Measurements from ENCODE around the gene TP63. TPM values are rescaled to one million over a fixed set of nuclear protein-coding genes. Genes with fewer than 3 reads are reported as not detected.
"Not testable (repeated sequence)": the region's sequence is repeated elsewhere in the genome, so short reads cannot be mapped to it uniquely, and the experiment has no call there.

TP63 gene
- total RNA-seq, 2 donors from 2014 or later, result not detected

- no peaks in the 10 kb centered on the region for H3K9me3 Mint-ChIP-seq
- 87 to 90% methylated on average over 1 of the region's 1 CpG for WGBS, 2 experiments (ENCODE audit: insufficient coverage in 1 of 2, insufficient read length in 1 of 2)
- H3K9ac ChIP-seq (ENCODE audit: extremely low read depth, low read length, poor library complexity, severe bottlenecking), result no peak overlapping the region
- no peak for TF ChIP-seq CTCF (conservative IDR thresholded peaks at IDR 0.05)
- no peaks in the 10 kb centered on the region for H3K9me3 ChIP-seq (ENCODE audit: control insufficient read depth, low read length)
- no peaks in the 10 kb centered on the region for H3K36me3 ChIP-seq (ENCODE audit: control insufficient read depth, insufficient read depth, low read length)
- H3K36me3 Mint-ChIP-seq (ENCODE audit: low read depth), result no peaks in the 10 kb centered on the region
- no peak overlapping the region for H3K4me3 Mint-ChIP-seq
- H3K27me3 Mint-ChIP-seq (ENCODE audit: insufficient read depth), result no peaks in the 10 kb centered on the region
- no peak overlapping the region for H3K27ac ChIP-seq (ENCODE audit: low read depth, low read length)
- H3K4me3 ChIP-seq (ENCODE audit: low read length), result no peak overlapping the region
- no peaks in the 10 kb centered on the region for H3K4me1 Mint-ChIP-seq
- no peaks in the 10 kb centered on the region for H3K4me1 ChIP-seq (ENCODE audit: control insufficient read depth, insufficient read depth, low read length)
- no peak overlapping the region for H3K27ac Mint-ChIP-seq
- H3K27me3 ChIP-seq (ENCODE audit: control insufficient read depth, insufficient read depth, low read length, poor library complexity, severe bottlenecking), result no peaks in the 10 kb centered on the region
- no peak for DNase-seq
These were observed 33.1 kb downstream of the TP63 start for GRCh38 chr3:189664311-189664710.

- not testable (repeated sequence) for H3K4me1 Mint-ChIP-seq; H3K4me1 ChIP-seq (ENCODE audit: control insufficient read depth, insufficient read depth, low read length); DNase-seq; H3K36me3 Mint-ChIP-seq (ENCODE audit: low read depth); H3K9ac ChIP-seq (ENCODE audit: extremely low read depth, low read length, poor library complexity, severe bottlenecking); H3K9me3 ChIP-seq (ENCODE audit: control insufficient read depth, low read length); H3K9me3 Mint-ChIP-seq; H3K4me3 ChIP-seq (ENCODE audit: low read length); H3K27ac ChIP-seq (ENCODE audit: low read depth, low read length); H3K27me3 ChIP-seq (ENCODE audit: control insufficient read depth, insufficient read depth, low read length, poor library complexity, severe bottlenecking); H3K27me3 Mint-ChIP-seq (ENCODE audit: insufficient read depth); H3K4me3 Mint-ChIP-seq; H3K36me3 ChIP-seq (ENCODE audit: control insufficient read depth, insufficient read depth, low read length); H3K27ac Mint-ChIP-seq
- 89 to 94% methylated on average over 3 of the region's 3 CpGs for WGBS, 2 experiments (ENCODE audit: insufficient coverage in 1 of 2, insufficient read length in 1 of 2)
These were observed 41.2 kb downstream of the TP63 start for GRCh38 chr3:189672346-189672745.

DNA sequence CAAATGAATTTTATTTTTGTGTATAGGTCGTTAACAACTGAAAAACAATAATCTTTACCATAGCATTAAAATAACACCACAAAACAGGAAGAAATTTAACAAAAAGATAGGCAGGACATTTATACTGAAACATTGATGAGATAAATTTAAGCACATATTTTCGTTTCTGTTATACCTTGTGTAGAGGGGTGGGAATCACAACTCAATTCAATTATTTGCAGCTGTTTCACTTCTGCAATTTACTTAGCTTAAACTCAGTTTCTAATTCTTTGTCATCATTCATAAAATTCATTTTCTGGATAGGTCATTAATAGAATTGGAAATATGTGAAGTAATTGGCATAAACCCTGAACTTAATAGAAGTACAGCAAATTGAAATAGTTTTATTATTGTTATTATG is 42.3 kb downstream of the TP63 start:
- 100% methylated on average over 1 of the region's 2 CpGs; no CpG with 5 or more reads in 1 of the 2 experiments for WGBS, 2 experiments (ENCODE audit: insufficient coverage in 1 of 2, insufficient read length in 1 of 2)
- Mint-ChIP-seq H3K27me3 (ENCODE audit: insufficient read depth) (no peaks in the 10 kb centered on the region), H3K4me1 (no peaks in the 10 kb centered on the region), H3K9me3 (no peaks in the 10 kb centered on the region), H3K36me3 (ENCODE audit: low read depth) (no peaks in the 10 kb centered on the region), H3K27ac (no peak overlapping the region), H3K4me3 (no peak overlapping the region)
- no peaks in the 10 kb centered on the region for H3K4me1 ChIP-seq (ENCODE audit: control insufficient read depth, insufficient read depth, low read length)
- no peak overlapping the region for H3K4me3 ChIP-seq (ENCODE audit: low read length)
- H3K27me3 ChIP-seq (ENCODE audit: control insufficient read depth, insufficient read depth, low read length, poor library complexity, severe bottlenecking), result no peaks in the 10 kb centered on the region
- DNase-seq, result no peak
- no peaks in the 10 kb centered on the region for H3K36me3 ChIP-seq (ENCODE audit: control insufficient read depth, insufficient read depth, low read length)
- no peaks in the 10 kb centered on the region for H3K9me3 ChIP-seq (ENCODE audit: control insufficient read depth, low read length)
- no peak overlapping the region for H3K9ac ChIP-seq (ENCODE audit: extremely low read depth, low read length, poor library complexity, severe bottlenecking)
- no peak overlapping the region for H3K27ac ChIP-seq (ENCODE audit: low read depth, low read length)
- no peak for TF ChIP-seq CTCF (conservative IDR thresholded peaks at IDR 0.05)

GRCh38 chr3:189674249-189674913 is 43.2 kb downstream of the TP63 start:
- no peak overlapping the region for H3K4me3 Mint-ChIP-seq
- H3K27me3 ChIP-seq (ENCODE audit: control insufficient read depth, insufficient read depth, low read length, poor library complexity, severe bottlenecking), result no peaks in the 10 kb centered on the region
- no peaks in the 10 kb centered on the region for H3K9me3 ChIP-seq (ENCODE audit: control insufficient read depth, low read length)
- no peak overlapping the region for H3K27ac ChIP-seq (ENCODE audit: low read depth, low read length)
- DNase-seq, result no peak
- WGBS, 2 experiments (ENCODE audit: insufficient coverage in 1 of 2, insufficient read length in 1 of 2), result 94 to 98% methylated on average over 5 to 6 of the region's 6 CpGs
- no peaks in the 10 kb centered on the region for H3K36me3 ChIP-seq (ENCODE audit: control insufficient read depth, insufficient read depth, low read length)
- no peak for TF ChIP-seq CTCF (conservative IDR thresholded peaks at IDR 0.05)
- H3K36me3 Mint-ChIP-seq (ENCODE audit: low read depth), result no peaks in the 10 kb centered on the region
- H3K4me1 Mint-ChIP-seq, result no peaks in the 10 kb centered on the region
- H3K27me3 Mint-ChIP-seq (ENCODE audit: insufficient read depth), result no peaks in the 10 kb centered on the region
- H3K4me1 ChIP-seq (ENCODE audit: control insufficient read depth, insufficient read depth, low read length), result no peaks in the 10 kb centered on the region
- no peak overlapping the region for H3K9ac ChIP-seq (ENCODE audit: extremely low read depth, low read length, poor library complexity, severe bottlenecking)
- no peak overlapping the region for H3K4me3 ChIP-seq (ENCODE audit: low read length)
- H3K9me3 Mint-ChIP-seq, result no peaks in the 10 kb centered on the region
- H3K27ac Mint-ChIP-seq, result no peak overlapping the region
